ENCODE measurements around the gene ACAT2.
A peak's percentile ranks its signal among the peaks of the same experiment; 100 is the strongest.
"Not testable (repeated sequence)": the region's sequence is repeated elsewhere in the genome, so short reads cannot be mapped to it uniquely, and the experiment has no call there.

Gene ACAT2

DNA sequence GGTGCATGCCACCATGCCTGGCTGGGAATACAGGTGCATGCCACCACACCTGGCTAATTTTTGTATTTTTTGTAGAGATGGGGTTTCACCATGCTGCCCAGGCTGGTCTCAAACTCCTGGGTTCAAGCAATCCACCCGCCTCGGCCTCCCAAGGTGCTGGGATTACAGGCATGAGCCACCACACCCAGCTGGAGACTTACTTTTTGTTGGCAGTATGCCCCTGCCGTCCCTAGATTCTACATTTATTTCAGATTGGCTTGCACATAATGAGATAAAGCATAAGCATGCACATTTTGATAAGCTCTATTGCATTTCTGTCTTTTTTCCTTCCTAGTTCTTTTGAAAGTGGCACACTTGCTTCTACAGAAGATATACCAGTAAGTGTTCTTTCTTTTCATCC, 54.9 kb downstream of the ACAT2 start:
- not testable (repeated sequence) for DNase-seq

DNA sequence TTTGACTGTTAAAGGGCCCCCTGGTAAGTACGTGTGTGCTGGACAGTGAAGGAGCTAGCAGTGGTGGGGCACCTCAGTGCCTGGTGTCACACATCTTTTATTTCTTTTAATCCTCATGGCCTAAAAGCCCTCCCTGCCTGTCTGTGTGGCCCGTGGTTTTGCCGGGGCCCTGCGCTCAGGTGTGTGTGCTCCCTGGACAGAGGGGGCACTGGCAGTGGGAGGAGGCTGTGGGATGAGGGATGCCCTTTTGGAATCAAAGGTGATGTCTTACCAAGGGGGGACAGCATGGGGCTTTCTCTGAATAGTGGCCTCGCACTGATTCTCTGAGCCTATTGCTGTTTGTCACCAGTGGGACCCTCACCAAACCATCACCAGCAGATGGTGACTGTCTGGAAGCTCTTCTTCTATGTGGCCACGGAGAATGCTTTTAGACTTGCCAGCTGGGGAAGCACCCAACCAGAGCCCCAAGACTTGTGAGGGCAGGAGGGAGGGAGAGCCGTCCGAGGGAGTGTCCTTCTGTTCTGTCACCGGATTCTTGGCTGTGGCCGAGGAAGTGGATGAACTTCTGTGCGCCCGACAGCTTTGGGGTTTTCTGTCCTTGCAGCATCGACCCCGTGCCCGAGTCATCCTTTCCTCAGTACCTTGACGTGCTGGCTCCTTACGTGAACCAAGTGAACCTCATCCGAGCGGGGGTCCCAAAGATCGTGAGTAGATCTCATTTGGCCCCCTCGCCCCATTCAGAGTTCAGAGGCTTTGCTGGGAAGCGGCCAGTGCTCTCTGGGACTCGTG, 56.3 kb downstream of the ACAT2 start:
- no peak for DNase-seq

DNA sequence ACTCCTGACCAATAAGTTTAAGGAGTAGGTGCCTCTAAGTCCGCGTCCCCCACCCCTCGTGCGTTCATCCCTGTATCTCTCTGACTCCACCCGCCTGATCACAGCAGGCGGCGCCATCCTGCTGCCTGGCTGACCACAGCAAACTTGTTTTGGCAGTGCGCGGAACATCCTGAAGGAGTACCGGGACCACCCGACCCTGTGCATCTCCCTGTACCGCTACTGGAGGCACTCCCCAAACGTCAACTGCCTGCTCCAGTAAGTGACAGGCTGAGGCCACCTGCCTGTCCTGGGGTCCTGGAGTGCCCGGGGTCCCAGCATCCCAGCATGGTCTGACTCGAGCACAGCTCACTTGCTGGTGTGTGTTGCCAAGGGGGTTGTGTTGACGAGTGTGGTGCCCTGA, 57.3 kb downstream of the ACAT2 start:
- DNase-seq, result no peak

DNA sequence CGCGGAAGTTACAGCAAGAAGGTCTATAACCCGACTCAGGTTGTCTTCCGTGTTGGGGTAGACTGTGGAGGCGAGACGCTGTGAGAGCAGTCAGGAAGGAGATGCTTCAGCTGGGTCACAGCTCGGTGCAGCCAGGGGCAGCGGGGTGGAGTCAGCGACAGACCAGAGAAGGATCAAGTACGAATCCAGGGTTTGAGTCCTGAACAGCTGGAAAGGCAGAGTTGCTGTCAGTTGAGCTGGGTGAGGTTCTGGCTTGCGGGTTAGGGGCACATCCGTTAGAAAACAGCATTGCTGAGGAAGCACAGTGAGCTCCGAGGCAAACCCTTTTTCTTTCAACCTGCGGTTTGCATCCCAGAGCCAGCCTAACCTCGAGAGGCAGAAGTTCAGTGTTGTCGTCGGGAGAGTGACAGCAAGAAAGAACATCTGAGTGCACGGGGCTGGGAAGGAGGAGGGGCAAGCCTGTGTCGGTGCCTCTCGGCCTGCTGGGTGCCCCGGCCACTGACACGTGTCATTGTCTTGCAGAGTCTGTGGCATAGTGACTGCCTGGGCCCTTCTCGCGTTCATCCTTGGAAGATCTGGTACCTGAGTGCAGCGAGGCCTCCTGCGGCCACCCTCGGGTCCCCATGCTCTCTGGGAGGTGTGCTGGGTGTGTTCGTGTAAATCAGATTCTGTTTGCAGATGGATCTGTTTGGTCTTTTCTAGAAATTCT, 58.2 kb downstream of the ACAT2 start:
- DNase-seq, result peak; percentile 34 to 43

DNA sequence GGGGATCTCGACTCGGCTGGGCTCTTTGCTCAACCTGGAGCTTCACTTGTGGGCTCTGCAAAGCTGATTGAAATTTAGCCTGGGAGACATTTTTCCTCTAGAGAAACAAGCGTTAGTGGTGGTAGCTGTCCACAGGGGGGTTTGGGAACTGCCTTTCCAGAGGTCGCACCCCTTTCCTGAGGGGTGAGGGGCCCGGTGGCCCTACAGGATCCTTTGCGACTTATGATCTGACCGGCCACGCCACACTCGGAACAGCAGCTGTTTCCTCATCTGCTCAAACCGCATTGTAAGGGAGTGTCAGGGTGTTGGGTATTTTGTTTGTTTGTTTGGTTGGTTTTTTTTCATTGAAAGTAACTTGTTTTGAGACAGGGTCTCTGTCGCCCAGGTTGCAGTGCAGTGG, 59.3 kb downstream of the ACAT2 start:
- DNase-seq, result no peak

GRCh38 chr6:159821726-159822125, 59.9 kb downstream of the ACAT2 start:
- no peak for DNase-seq

- DNase-seq, result no peak
Measured at GRCh38 chr6:159823953-159824352, 62.1 kb downstream of the ACAT2 start.

DNA sequence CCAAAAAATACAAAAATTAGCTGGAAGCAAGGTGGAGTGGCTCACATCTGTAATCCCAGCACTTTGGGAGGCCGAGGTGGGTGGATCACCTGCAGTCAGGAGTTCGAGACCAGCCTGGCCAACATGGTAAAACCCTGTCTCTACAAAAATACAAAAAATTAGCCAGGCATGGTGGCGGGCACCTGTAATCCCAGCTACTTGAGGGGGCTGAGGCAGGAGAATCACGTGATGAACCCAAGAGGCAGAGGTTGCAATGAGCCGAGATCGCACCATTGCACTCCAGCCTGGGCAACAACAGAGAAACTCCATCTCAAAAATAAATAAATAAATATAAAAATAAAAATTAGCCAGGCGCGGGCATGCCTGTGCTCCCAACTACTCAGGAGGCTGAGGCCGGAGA, 62.8 kb downstream of the ACAT2 start:
- not testable (repeated sequence) for DNase-seq

- DNase-seq, result no peak
Measured at GRCh38 chr6:159826004-159826403, 64.2 kb downstream of the ACAT2 start.

DNA sequence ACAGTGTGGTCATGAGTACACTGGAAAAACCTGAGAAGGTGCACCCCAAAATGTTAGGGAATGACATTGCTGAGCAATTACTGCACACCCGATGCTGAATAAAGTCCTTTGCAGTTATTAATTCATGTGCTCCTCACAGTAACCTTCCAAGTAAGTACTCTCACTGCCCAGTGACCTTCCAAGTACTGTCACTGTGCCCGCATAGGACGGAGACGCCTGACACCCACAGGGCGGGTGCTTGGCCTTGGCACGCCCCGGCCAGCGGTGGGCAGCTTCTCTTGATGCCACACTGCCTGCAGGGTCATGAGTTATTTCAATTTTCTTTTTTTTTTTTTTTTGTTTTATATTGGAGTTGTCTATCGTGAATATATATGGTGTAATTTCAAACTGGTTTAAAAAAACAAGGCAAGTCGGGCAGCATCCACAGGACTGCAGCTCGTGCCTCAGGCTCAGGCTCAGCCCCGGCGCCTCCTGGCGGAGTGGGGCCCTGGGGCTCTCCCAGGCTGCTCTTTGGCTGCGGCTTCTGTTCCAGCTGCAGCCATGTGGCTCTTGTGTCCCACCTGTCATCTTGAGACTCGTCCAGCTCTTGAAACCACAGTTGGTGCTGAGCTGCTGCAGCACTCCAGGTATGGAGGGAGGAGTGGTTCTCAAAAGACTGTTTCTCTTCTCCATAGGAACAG, 65.3 kb downstream of the ACAT2 start:
- no peak for DNase-seq

- DNase-seq, result no peak
Measured at GRCh38 chr6:159828074-159828473, 66.2 kb downstream of the ACAT2 start.
